Testis (tissue), 2 donors: Measurements from ENCODE around the gene SYN1.

Experiments
- POLR2A ChIP-seq: fragments of 450-650 bp; IDR thresholded peaks from one replicate; pipeline ENCODE4 v1.6.1; 2017; ENCODE audit warnings: antibody characterized with exemption, mild to moderate bottlenecking, moderate library complexity
- TF ChIP-seq, protein P1 (sequence below), 3 experiments: fragments of 450-650 bp in 2 of 3; fragments of 200-600 bp in 1 of 3; sonication (generic) in 1 of 3; IDR thresholded peaks; one replicate each; pipeline ENCODE4 v1.5.1; 2016 to 2019; ENCODE audit warnings: antibody characterized with exemption in 3 of 3, mild to moderate bottlenecking in 2 of 3, moderate library complexity in 1 of 3

DNA sequence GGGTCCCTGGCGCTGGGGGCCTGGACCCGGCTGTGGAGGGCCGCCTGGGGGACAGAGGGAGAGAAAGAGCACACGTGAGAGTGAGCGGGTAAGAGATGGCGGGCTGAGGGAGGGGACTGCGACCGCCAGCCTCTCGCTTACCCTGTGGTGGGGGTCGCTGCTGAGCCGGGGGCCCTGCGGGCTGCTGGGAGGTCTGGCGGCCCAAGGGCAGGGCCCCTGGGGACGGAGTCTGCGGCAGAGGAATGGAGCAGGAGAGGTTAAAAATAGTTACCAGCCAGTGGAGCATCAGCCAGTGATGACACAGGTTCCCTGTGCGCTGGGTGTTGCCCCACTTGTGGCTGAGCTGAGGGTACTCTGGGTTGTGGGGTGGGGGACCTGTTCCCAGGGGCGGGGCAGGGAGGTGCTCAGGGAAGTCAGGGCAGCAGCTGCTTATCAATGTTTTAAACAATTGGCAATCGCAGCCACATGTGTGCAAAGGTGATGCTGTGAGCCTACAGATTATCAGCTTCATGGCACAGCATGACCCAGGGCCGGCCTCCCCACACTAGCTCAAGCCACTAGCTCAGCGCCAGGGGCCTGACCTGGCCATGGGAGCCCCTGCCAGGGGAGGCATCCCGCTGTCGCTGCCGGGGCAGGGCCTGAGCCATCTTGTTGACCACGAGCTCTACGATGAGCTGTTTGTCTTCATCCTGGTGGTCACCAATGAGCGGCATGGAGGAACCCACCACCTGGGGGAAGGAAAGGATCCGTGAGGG, 44.9 kb downstream of the SYN1 start:
- TF ChIP-seq, protein P1, sequence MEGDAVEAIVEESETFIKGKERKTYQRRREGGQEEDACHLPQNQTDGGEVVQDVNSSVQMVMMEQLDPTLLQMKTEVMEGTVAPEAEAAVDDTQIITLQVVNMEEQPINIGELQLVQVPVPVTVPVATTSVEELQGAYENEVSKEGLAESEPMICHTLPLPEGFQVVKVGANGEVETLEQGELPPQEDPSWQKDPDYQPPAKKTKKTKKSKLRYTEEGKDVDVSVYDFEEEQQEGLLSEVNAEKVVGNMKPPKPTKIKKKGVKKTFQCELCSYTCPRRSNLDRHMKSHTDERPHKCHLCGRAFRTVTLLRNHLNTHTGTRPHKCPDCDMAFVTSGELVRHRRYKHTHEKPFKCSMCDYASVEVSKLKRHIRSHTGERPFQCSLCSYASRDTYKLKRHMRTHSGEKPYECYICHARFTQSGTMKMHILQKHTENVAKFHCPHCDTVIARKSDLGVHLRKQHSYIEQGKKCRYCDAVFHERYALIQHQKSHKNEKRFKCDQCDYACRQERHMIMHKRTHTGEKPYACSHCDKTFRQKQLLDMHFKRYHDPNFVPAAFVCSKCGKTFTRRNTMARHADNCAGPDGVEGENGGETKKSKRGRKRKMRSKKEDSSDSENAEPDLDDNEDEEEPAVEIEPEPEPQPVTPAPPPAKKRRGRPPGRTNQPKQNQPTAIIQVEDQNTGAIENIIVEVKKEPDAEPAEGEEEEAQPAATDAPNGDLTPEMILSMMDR (IDR thresholded peaks at IDR 0.05), result no peak
- no peak for TF ChIP-seq POLR2A
